Ecto neural progenitor cell (in vitro differentiated cells): Measurements from ENCODE around the gene LIPC.
"Not testable (repeated sequence)": the region's sequence is repeated elsewhere in the genome, so short reads cannot be mapped to it uniquely, and the experiment has no call there.

Experiments
- DNase-seq: peaks from one replicate; pipeline ENCODE4 v3.0.0-alpha.2; 2018; ENCODE audit warnings: low spot score

The LIPC gene

GRCh38 chr15:58585693-58586443 is 154.1 kb downstream of the LIPC start:
- DNase-seq = no peak

- DNase-seq = no peak
Observed at GRCh38 chr15:58587486-58587885, 155.7 kb downstream of the LIPC start.

- no peak for DNase-seq
Observed at GRCh38 chr15:58588096-58588495, 156.3 kb downstream of the LIPC start.

GRCh38 chr15:58589047-58589446 is 157.3 kb downstream of the LIPC start:
- DNase-seq = no peak

- no peak for DNase-seq
Observed at GRCh38 chr15:58590236-58590635, 158.4 kb downstream of the LIPC start.

GRCh38 chr15:58590926-58591325 is 159.1 kb downstream of the LIPC start:
- no peak for DNase-seq

GRCh38 chr15:58593870-58594269 is 162.1 kb downstream of the LIPC start:
- DNase-seq = no peak

GRCh38 chr15:58594898-58595297 is 163.1 kb downstream of the LIPC start:
- DNase-seq = no peak

GRCh38 chr15:58595516-58596263 is 163.9 kb downstream of the LIPC start:
- no peak for DNase-seq

- DNase-seq = no peak
Observed at GRCh38 chr15:58597943-58598828, 166.4 kb downstream of the LIPC start.

- DNase-seq = no peak
Observed at GRCh38 chr15:58598829-58599210, 167.0 kb downstream of the LIPC start.

- DNase-seq = no peak
Observed at GRCh38 chr15:58602823-58603222, 171.0 kb downstream of the LIPC start.

- DNase-seq = not testable (repeated sequence)
Observed at GRCh38 chr15:58603927-58604326, 172.1 kb downstream of the LIPC start.

GRCh38 chr15:58604455-58604923 is 172.7 kb downstream of the LIPC start:
- DNase-seq = no peak

- no peak for DNase-seq
Observed at GRCh38 chr15:58605931-58606530, 174.2 kb downstream of the LIPC start.

- no peak for DNase-seq
Observed at GRCh38 chr15:58606577-58607080, 174.8 kb downstream of the LIPC start.

- no peak for DNase-seq
Observed at GRCh38 chr15:58608129-58608590, 176.4 kb downstream of the LIPC start.

GRCh38 chr15:58608711-58609110 is 176.9 kb downstream of the LIPC start:
- no peak for DNase-seq

GRCh38 chr15:58611731-58612676 is 180.2 kb downstream of the LIPC start:
- no peak for DNase-seq

- DNase-seq = no peak
Observed at GRCh38 chr15:58616171-58616570, 184.4 kb downstream of the LIPC start.
